Measurements from ENCODE around the gene MEGF9. TPM values are rescaled to one million over a fixed set of nuclear protein-coding genes. Genes with fewer than 3 reads are reported as not detected.

Gene MEGF9
- total RNA-seq, 1 experiment from 2014 or later: 8.3 TPM

DNA sequence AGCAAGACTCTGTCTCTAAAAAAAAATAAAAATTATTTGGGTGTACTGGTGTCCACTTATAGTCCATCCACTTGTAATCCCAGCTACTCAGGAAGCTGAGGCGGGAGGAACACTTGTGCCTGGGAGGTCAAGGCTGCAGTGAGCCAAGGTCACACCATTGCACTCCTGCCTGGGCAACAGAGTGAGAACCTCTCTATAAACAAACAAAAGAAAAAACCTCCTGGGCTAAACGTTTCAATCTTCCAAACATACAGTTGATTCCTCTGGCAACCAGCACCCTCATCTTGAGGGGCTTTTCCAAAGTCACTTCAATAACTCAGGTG lies 120.4 kb downstream of the MEGF9 start:
- H3K9me2 ChIP-seq (ENCODE audit: insufficient read depth): no peaks in the 10 kb centered on the region
- H3K4me3 ChIP-seq (replicated peaks in 1 of 2; ENCODE audit: low read depth in 1 of 2, low read length in 2 of 2): no peak overlapping the region
- POLR2A ChIA-PET: no interaction called here
- no peaks in the 10 kb centered on the region for H3K27me3 ChIP-seq (ENCODE audit: insufficient read depth, low read length)
- H3K27ac ChIP-seq (ENCODE audit: low read depth, low read length): no peak overlapping the region
- TF ChIP-seq, protein P1, sequence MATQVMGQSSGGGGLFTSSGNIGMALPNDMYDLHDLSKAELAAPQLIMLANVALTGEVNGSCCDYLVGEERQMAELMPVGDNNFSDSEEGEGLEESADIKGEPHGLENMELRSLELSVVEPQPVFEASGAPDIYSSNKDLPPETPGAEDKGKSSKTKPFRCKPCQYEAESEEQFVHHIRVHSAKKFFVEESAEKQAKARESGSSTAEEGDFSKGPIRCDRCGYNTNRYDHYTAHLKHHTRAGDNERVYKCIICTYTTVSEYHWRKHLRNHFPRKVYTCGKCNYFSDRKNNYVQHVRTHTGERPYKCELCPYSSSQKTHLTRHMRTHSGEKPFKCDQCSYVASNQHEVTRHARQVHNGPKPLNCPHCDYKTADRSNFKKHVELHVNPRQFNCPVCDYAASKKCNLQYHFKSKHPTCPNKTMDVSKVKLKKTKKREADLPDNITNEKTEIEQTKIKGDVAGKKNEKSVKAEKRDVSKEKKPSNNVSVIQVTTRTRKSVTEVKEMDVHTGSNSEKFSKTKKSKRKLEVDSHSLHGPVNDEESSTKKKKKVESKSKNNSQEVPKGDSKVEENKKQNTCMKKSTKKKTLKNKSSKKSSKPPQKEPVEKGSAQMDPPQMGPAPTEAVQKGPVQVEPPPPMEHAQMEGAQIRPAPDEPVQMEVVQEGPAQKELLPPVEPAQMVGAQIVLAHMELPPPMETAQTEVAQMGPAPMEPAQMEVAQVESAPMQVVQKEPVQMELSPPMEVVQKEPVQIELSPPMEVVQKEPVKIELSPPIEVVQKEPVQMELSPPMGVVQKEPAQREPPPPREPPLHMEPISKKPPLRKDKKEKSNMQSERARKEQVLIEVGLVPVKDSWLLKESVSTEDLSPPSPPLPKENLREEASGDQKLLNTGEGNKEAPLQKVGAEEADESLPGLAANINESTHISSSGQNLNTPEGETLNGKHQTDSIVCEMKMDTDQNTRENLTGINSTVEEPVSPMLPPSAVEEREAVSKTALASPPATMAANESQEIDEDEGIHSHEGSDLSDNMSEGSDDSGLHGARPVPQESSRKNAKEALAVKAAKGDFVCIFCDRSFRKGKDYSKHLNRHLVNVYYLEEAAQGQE (IDR thresholded peaks at IDR 0.05; ENCODE audit: low read depth): no peak
- TF ChIP-seq EZH2phosphoT487 (IDR thresholded peaks at IDR 0.05; ENCODE audit: borderline replicate concordance): no peak
- no peak for TF ChIP-seq ELF1 (IDR thresholded peaks at IDR 0.05; ENCODE audit: borderline replicate concordance, low read depth)
- no peak for TF ChIP-seq TCF7L2 (IDR thresholded peaks at IDR 0.05; ENCODE audit: borderline replicate concordance, extremely low read depth, insufficient read depth, insufficient read length)
- no peak for TF ChIP-seq SIN3A (IDR thresholded peaks at IDR 0.05; ENCODE audit: low read depth)
- TF ChIP-seq SRF (IDR thresholded peaks at IDR 0.05; ENCODE audit: low read depth): no peak
- TF ChIP-seq ZNF274 (IDR thresholded peaks at IDR 0.05; ENCODE audit: low read depth, low read length): no peak
- no peak for TF ChIP-seq EZH2 (IDR thresholded peaks at IDR 0.05)
- TF ChIP-seq CEBPB (IDR thresholded peaks at IDR 0.05; ENCODE audit: low read depth): no peak
- TF ChIP-seq, protein P2, sequence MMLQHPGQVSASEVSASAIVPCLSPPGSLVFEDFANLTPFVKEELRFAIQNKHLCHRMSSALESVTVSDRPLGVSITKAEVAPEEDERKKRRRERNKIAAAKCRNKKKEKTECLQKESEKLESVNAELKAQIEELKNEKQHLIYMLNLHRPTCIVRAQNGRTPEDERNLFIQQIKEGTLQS (IDR thresholded peaks at IDR 0.05): no peak
- no peak for TF ChIP-seq SP1 (IDR thresholded peaks at IDR 0.05; ENCODE audit: low read depth)
- no peak for TF ChIP-seq FOSL1 (IDR thresholded peaks at IDR 0.05; ENCODE audit: low read depth)
- TF ChIP-seq, protein P3, sequence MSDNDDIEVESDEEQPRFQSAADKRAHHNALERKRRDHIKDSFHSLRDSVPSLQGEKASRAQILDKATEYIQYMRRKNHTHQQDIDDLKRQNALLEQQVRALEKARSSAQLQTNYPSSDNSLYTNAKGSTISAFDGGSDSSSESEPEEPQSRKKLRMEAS (IDR thresholded peaks at IDR 0.05): no peak
- TF ChIP-seq YY1 (IDR thresholded peaks at IDR 0.05; ENCODE audit: extremely low read depth, insufficient replicate concordance, low read depth, low read length): no peak
- ATAC-seq: no peak
- no peaks in the 10 kb centered on the region for H4K20me1 ChIP-seq (ENCODE audit: insufficient read depth)
- intact Hi-C loops (cut with micrococcal nuclease): no loop called here
- H3K36me3 ChIP-seq (ENCODE audit: control insufficient read depth in 1 of 2, insufficient read depth in 2 of 2, low read length in 2 of 2): no peaks in the 10 kb centered on the region
- no peak for DNase-seq (ENCODE audit: low read depth, low spot score)
- RAD21 ChIA-PET (ENCODE audit: low non-redundant PET in 1 of 2, low total read pairs in 2 of 2, uncharacterized antibody in 2 of 2, unreplicated experiment in 2 of 2): no interaction called here
- CTCF ChIA-PET: no interaction called here
- H3K4me2 ChIP-seq (ENCODE audit: low read length): no peak overlapping the region
- H3K79me2 ChIP-seq (ENCODE audit: insufficient read depth, low read length): no peaks in the 10 kb centered on the region
- no peak overlapping the region for H2AFZ ChIP-seq (ENCODE audit: low read depth, low read length, poor library complexity, severe bottlenecking)
- H3K9me3 ChIP-seq (ENCODE audit: control insufficient read depth in 1 of 2, insufficient read depth in 1 of 2, low read depth in 1 of 2, low read length in 2 of 2): no peaks in the 10 kb centered on the region
- H3K9ac ChIP-seq (ENCODE audit: low read length): no peak overlapping the region
- BruUV-seq (replicated peaks): no TSS peak
- H3K4me1 ChIP-seq (ENCODE audit: control insufficient read depth in 1 of 2, insufficient read depth in 2 of 2, low read length in 2 of 2): no peaks in the 10 kb centered on the region
